ENCODE data around the gene PRCD. TPM values are rescaled to one million over a fixed set of nuclear protein-coding genes. Genes with fewer than 3 reads are reported as not detected.

The PRCD gene
- polyA plus RNA-seq, 1 of the 3 experiments (the other 2 are of a cell fraction): 2.2 TPM

GRCh38 chr17:76543482-76543825 lies 3.6 kb downstream of the PRCD start:
- H3K27ac ChIP-seq (ENCODE audit: low read depth in 2 of 2, low read length in 1 of 2): peak overlapping the region; percentile 20 to 99; a peak in 3 of 4 replicates
- CTCF ChIA-PET: interaction anchor here (0.6 to 15.7 kb wide), 20 partner anchors 9 to 732 kb away, joined by 3 to 679 read pairs (median 4); partner anchors contain the start of genes AANAT, CYGB, PRPSAP1 and RHBDF2
- POLR2A ChIA-PET: interaction anchor here (0.6 to 5.2 kb wide), 23 partner anchors 10 to 1531 kb away, joined by 3 to 245 read pairs (median 4); partner anchors contain the start of genes CYGB, JMJD6, METTL23 and MFSD11
- peaks cover 25 to 86% of the 10 kb centered on the region in 2 experiments for H3K4me1 ChIP-seq (ENCODE audit: control insufficient read depth in 1 of 2, insufficient read depth in 2 of 2, low read depth in 1 of 2, low read length in 1 of 2)
- H3K4me2 ChIP-seq: peak overlapping the region; percentile 58; the same call in 1 of the 2 replicates
- no peak overlapping the region for H3K9ac ChIP-seq
- TF ChIP-seq REST (IDR thresholded peaks at IDR 0.05; ENCODE audit: low read depth, low read length): no peak
- no peak for TF ChIP-seq GABPA (IDR thresholded peaks at IDR 0.05; ENCODE audit: low read depth)
- no peak for TF ChIP-seq GATA2 (CRISPR knock-in tag; IDR thresholded peaks at IDR 0.05)
- TF ChIP-seq RCOR1 (IDR thresholded peaks at IDR 0.05; ENCODE audit: low read length): no peak
- no peak for TF ChIP-seq RAD21 (IDR thresholded peaks at IDR 0.05; ENCODE audit: low read length)
- TF ChIP-seq ZBTB33 (IDR thresholded peaks at IDR 0.05; ENCODE audit: borderline replicate concordance, low read depth): no peak
- TF ChIP-seq TAF1 (IDR thresholded peaks at IDR 0.05; ENCODE audit: borderline replicate concordance, low read depth, low read length): no peak
- no peak for TF ChIP-seq JUND (IDR thresholded peaks at IDR 0.05)
- TF ChIP-seq YY1 (IDR thresholded peaks at IDR 0.05; ENCODE audit: low read depth): no peak
- TF ChIP-seq TCF12 (IDR thresholded peaks at IDR 0.05): no peak
- TF ChIP-seq FOSL2 (IDR thresholded peaks at IDR 0.05; ENCODE audit: borderline replicate concordance, low read depth): no peak
- no peak for TF ChIP-seq IRF3 (IDR thresholded peaks at IDR 0.05; ENCODE audit: low read depth, low read length)
- no peak for TF ChIP-seq CHD2 (IDR thresholded peaks at IDR 0.05; ENCODE audit: low read length, partially characterized antibody)
- TF ChIP-seq FOXJ3 (CRISPR knock-in tag; IDR thresholded peaks at IDR 0.05): no peak
- TF ChIP-seq EP300 (IDR thresholded peaks at IDR 0.05; ENCODE audit: borderline replicate concordance in 1 of 2, low read depth in 1 of 2, low read length in 1 of 2): no peak
- no peak for TF ChIP-seq MAX (IDR thresholded peaks at IDR 0.05; ENCODE audit: low read depth)
- TF ChIP-seq NFIC (IDR thresholded peaks at IDR 0.05; ENCODE audit: borderline replicate concordance): no peak
- WGBS (ENCODE audit: low lambda C conversion rate): 52% methylated on average over 5 of the region's 6 CpGs
- H2AFZ ChIP-seq (ENCODE audit: low read depth): no peak overlapping the region
- no peak overlapping the region; a peak in 1 of 4 replicates for H3K4me3 ChIP-seq (ENCODE audit: low read depth in 2 of 2, low read length in 1 of 2)
- no peaks in the 10 kb centered on the region for H3K36me3 ChIP-seq (replicated peaks in 1 of 2; ENCODE audit: control insufficient read depth in 1 of 2, insufficient read depth in 2 of 2, low read length in 1 of 2)
- peaks cover 11% of the 10 kb centered on the region for H4K20me1 ChIP-seq (ENCODE audit: insufficient read depth)
- H3K27me3 ChIP-seq (ENCODE audit: insufficient read depth): peaks cover 19% of the 10 kb centered on the region; the same call in 1 of the 2 replicates
- no peaks in the 10 kb centered on the region for H3K9me2 ChIP-seq
- no peaks in the 10 kb centered on the region for H3K9me3 ChIP-seq
- H3K79me2 ChIP-seq (ENCODE audit: insufficient read depth): no peaks in the 10 kb centered on the region
- DNase-seq: peak; percentile 64
- H3F3A ChIP-seq (replicated peaks; ENCODE audit: insufficient read depth): peaks cover 12% of the 10 kb centered on the region

Data from SK-N-SH (cell line).